CD4-positive, alpha-beta T cell (primary cell): ENCODE measurements around the gene MRPL44. TPM values are rescaled to one million over a fixed set of nuclear protein-coding genes. Genes with fewer than 3 reads are reported as not detected.

ENCODE experiments used
- ATAC-seq: fragments of 200-7000 bp; cut with Tn5 transposase; one replicate; pipeline ENCODE4 v1.10.0; 2022; ENCODE audit warnings: mild to moderate bottlenecking; ENCODE audit not compliant: poor library complexity
- CTCF ChIA-PET: fragments of 350-600 bp; sonication (Branson Sonifier 250); formaldehyde crosslinking; loops from one replicate; lab custom pipeline; 2021; ENCODE audit warnings: antibody characterized with exemption, inconsistent platforms; lab: Charles Lee
- POLR2A ChIA-PET: fragments of 350-600 bp; sonication (Branson Sonifier 250); formaldehyde crosslinking; loops from one replicate; lab custom pipeline; 2021; ENCODE audit warnings: antibody characterized with exemption, inconsistent platforms; lab: Charles Lee
- DNase-seq, 14 experiments: peaks; one replicate each; pipeline ENCODE4 v3.0.0-alpha.2; 2013 to 2020; ENCODE audit warnings: mixed read lengths in 2 of 14
- H3K27ac ChIP-seq, 2 donors: one replicate each; pipeline versions ENCODE4 v1.5.1 to v1.7.0; 2013; ENCODE audit warnings: low read length in 2 of 2, low read depth in 1 of 2, mild to moderate bottlenecking in 1 of 2
- H3K27me3 ChIP-seq, 2 experiments: 1 replicate in 1 of 2; 2 replicates in 1 of 2; pipeline versions ENCODE4 v1.6.1 to v1.7.0; 2013; ENCODE audit warnings: low read length in 2 of 2, control low read depth in 1 of 2, mild to moderate bottlenecking in 1 of 2, moderate library complexity in 1 of 2; ENCODE audit not compliant: insufficient read depth in 2 of 2, control insufficient read depth in 1 of 2
- H3K36me3 ChIP-seq: one replicate; pipeline ENCODE4 v1.6.1; 2013; ENCODE audit warnings: low read length, control low read depth; ENCODE audit not compliant: insufficient read depth
- H3K4me1 ChIP-seq: one replicate; pipeline ENCODE4 v1.6.1; 2013; ENCODE audit warnings: low read length, control low read depth; ENCODE audit not compliant: insufficient read depth
- H3K4me3 ChIP-seq: one replicate; pipeline ENCODE4 v1.5.1; 2013; ENCODE audit warnings: mild to moderate bottlenecking, low read length, moderate library complexity
- H3K9me3 ChIP-seq, 2 experiments: 1 replicate in 1 of 2; 2 replicates in 1 of 2; pipeline versions ENCODE4 v1.6.1 to v1.7.0; 2013; ENCODE audit warnings: low read length in 2 of 2, mild to moderate bottlenecking in 2 of 2, control low read depth in 1 of 2, moderate library complexity in 1 of 2; ENCODE audit not compliant: control insufficient read depth in 1 of 2, insufficient read depth in 1 of 2
- H3K27ac Mint-ChIP-seq: one replicate; pipeline ENCODE4 v1.8.0; 2020; ENCODE audit warnings: mixed read lengths
- H3K27me3 Mint-ChIP-seq: one replicate; pipeline ENCODE4 v1.8.0; 2021; ENCODE audit warnings: mixed read lengths
- H3K36me3 Mint-ChIP-seq: one replicate; pipeline ENCODE4 v1.8.0; 2021; ENCODE audit warnings: low read depth, mixed read lengths
- H3K4me1 Mint-ChIP-seq: one replicate; pipeline ENCODE4 v1.8.0; 2021; ENCODE audit warnings: low read depth, mixed read lengths
- H3K4me3 Mint-ChIP-seq: one replicate; pipeline ENCODE4 v1.8.0; 2020; ENCODE audit warnings: mild to moderate bottlenecking, mixed read lengths
- H3K9me3 Mint-ChIP-seq: one replicate; pipeline ENCODE4 v1.8.0; 2020; ENCODE audit warnings: mixed read lengths
- intact Hi-C, 2 experiments: fragments of 100-400 bp; cut with DNase I in 1 of 2; cut with micrococcal nuclease in 1 of 2; formaldehyde crosslinking; loops; one replicate each; pipeline versions ENCODE4 v1.15.1 to v1.9.0; 2023 to 2025; cut with DNase I, micrococcal nuclease
- total RNA-seq, 174 experiments: library from RNA in 2 of 174; stranded (reverse) in 2 of 174; gene quantifications; one replicate each; pipeline ENCODE4 v1.2.3 and lab custom pipeline; 2021 to 2026
- TF ChIP-seq, protein P1 (sequence below): fragments of 200-600 bp; IDR thresholded peaks from one replicate; pipeline ENCODE4 v1.8.0; 2022; ENCODE audit warnings: antibody characterized with exemption, mild to moderate bottlenecking

The MRPL44 gene
- total RNA-seq, 2 experiments from 2014 or later: 40.0 to 40.1 TPM

- TF ChIP-seq, protein P1, sequence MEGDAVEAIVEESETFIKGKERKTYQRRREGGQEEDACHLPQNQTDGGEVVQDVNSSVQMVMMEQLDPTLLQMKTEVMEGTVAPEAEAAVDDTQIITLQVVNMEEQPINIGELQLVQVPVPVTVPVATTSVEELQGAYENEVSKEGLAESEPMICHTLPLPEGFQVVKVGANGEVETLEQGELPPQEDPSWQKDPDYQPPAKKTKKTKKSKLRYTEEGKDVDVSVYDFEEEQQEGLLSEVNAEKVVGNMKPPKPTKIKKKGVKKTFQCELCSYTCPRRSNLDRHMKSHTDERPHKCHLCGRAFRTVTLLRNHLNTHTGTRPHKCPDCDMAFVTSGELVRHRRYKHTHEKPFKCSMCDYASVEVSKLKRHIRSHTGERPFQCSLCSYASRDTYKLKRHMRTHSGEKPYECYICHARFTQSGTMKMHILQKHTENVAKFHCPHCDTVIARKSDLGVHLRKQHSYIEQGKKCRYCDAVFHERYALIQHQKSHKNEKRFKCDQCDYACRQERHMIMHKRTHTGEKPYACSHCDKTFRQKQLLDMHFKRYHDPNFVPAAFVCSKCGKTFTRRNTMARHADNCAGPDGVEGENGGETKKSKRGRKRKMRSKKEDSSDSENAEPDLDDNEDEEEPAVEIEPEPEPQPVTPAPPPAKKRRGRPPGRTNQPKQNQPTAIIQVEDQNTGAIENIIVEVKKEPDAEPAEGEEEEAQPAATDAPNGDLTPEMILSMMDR: no peak
- ChIA-PET POLR2A (no interaction called here), CTCF (no interaction called here)
- DNase-seq (no peak), ATAC-seq (no peak)
- Mint-ChIP-seq H3K27ac (no peak overlapping the region), H3K27me3 (no peaks in the 10 kb centered on the region), H3K4me1 (peaks cover 55% of the 10 kb centered on the region), H3K9me3 (no peaks in the 10 kb centered on the region), H3K36me3 (peaks cover 9% of the 10 kb centered on the region), H3K4me3 (peak overlapping the region; percentile 13)
- intact Hi-C loops: no loop called here
- Histone ChIP-seq H3K4me3 (no peak overlapping the region), H3K27me3 (no peaks in the 10 kb centered on the region), H3K27ac (no peak overlapping the region), H3K36me3 (no peaks in the 10 kb centered on the region), H3K9me3 (no peaks in the 10 kb centered on the region), H3K4me1 (peaks cover 46% of the 10 kb centered on the region)
Observed at GRCh38 chr2:223947711-223948205, 9.5 kb upstream of the MRPL44 start.

GRCh38 chr2:223949241-223949840 lies 7.9 kb upstream of the MRPL44 start:
- ATAC-seq (no peak), DNase-seq (no peak)
- H3K4me1 ChIP-seq: peaks cover 32% of the 10 kb centered on the region
- ChIA-PET CTCF (no interaction called here), POLR2A (interaction anchor here (0.6 to 1.0 kb wide), 2 partner anchors 20 to 338 kb away, joined by 3 to 4 read pairs; no protein-coding TSS in a partner anchor)
- intact Hi-C loops: no loop called here
- Mint-ChIP-seq H3K4me3 (peak overlapping the region; percentile 51), H3K36me3 (peaks cover under 1% of the 10 kb centered on the region), H3K9me3 (no peaks in the 10 kb centered on the region), H3K27me3 (no peaks in the 10 kb centered on the region), H3K4me1 (peaks cover 42% of the 10 kb centered on the region), H3K27ac (peak overlapping the region; percentile 36)
- H3K9me3 ChIP-seq: no peaks in the 10 kb centered on the region
- no peaks in the 10 kb centered on the region for H3K27me3 ChIP-seq
- TF ChIP-seq, protein P1: no peak
- H3K27ac ChIP-seq: no peak overlapping the region
- H3K4me3 ChIP-seq: no peak overlapping the region
- no peaks in the 10 kb centered on the region for H3K36me3 ChIP-seq

DNA sequence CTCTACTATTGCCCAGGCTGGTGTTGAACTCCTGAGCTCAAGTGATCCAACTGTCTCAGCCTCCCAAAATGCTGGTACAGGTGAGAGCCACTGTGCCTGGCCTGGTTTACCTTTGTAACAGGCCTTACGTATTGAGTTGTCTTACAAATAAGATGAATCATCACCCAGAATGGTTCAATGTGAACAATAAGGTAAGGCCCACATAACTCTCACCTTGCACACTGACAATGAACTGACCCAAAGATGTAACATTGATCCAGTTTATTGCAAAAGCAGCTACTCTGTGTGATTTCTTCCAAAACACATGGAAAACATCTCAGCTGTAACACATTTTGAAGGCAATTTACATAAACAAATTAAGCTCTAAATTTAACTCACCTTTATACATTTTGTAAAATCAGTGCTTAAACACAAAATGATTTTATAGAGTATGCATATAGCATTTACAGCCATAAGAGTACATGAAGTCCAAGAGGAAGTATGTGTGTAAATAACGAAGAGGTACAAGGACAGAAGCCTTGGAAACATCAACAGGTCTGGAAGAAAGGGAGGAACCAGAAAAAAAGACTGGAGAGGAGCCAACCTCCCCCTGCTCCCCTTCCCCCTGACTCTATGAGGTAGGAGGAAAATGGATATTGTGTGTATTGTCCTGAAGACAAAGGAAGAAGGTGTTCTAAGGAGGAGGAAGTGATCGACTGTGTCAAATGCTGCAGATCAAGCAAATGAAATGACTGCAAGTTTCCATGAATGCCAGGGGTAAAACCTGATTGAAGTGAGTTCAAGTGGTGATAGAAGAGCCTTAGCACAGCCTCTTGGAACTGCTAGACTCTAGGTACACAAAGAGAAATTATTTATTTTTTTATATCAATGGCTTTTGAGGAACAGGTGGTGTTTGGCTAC lies 6.6 kb upstream of the MRPL44 start:
- ChIA-PET POLR2A (interaction anchor here (1.0 kb wide), 1 partner anchor 21 kb away, joined by 4 read pairs; no protein-coding TSS in a partner anchor), CTCF (no interaction called here)
- H3K4me1 Mint-ChIP-seq: peaks cover 37% of the 10 kb centered on the region
- Histone ChIP-seq H3K4me1 (peaks cover 24% of the 10 kb centered on the region), H3K9me3 (no peaks in the 10 kb centered on the region), H3K36me3 (no peaks in the 10 kb centered on the region), H3K4me3 (no peak overlapping the region), H3K27me3 (no peaks in the 10 kb centered on the region), H3K27ac (no peak overlapping the region)
- DNase-seq (no peak), ATAC-seq (no peak)
- H3K36me3 Mint-ChIP-seq: no peaks in the 10 kb centered on the region
- no peaks in the 10 kb centered on the region for H3K27me3 Mint-ChIP-seq
- no peak overlapping the region for H3K27ac Mint-ChIP-seq
- TF ChIP-seq, protein P1: no peak
- H3K4me3 Mint-ChIP-seq: peak overlapping the region; percentile 3
- intact Hi-C loops: loop anchor here (10.0 kb wide), 2 partner anchors 634 to 1094 kb away; partner anchors contain the start of genes CUL3 (in 1 of the 2) and DOCK10 (in 1 of the 2)
- no peaks in the 10 kb centered on the region for H3K9me3 Mint-ChIP-seq
